Panc1 (cell line): Measurements from ENCODE around the gene CFAP300.

Experiments
- POLR2AphosphoS5 ChIP-seq: IDR thresholded peaks from 2 replicates; pipeline ENCODE4 v1.6.1; 2012; ENCODE audit warnings: mild to moderate bottlenecking, low read depth, low read length, moderate library complexity
- TF ChIP-seq, protein P1 (sequence below): fragments of 450-650 bp; IDR thresholded peaks from 2 replicates; pipeline ENCODE4 v1.5.1; 2017; ENCODE audit warnings: mild to moderate bottlenecking

DNA sequence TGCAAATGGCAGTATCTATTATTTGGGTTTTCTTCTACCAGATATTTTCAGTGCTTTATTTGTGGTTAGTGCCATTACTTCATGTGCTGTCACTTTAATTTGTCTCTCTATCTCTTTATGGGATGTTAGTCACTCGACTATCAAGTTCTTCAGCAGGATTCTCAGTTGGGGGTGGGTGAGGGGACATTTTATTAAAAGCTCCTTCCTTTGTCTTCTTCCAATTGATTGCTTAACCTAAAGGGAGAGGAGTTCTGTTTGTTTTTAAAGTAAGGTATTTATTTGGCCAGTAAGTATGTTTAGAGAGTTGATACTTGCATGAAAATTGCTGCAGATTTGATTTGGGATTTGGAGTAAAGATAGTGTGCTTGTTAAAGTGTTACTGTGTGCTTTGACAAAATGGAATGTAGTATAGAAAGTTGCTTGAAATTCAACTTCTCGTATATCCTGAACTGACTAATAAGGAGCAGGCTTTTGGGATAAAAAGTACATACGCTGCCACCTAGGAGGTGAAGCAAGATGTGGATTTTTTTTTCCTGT, 73.3 kb downstream of the CFAP300 start:
- TF ChIP-seq, protein P1, sequence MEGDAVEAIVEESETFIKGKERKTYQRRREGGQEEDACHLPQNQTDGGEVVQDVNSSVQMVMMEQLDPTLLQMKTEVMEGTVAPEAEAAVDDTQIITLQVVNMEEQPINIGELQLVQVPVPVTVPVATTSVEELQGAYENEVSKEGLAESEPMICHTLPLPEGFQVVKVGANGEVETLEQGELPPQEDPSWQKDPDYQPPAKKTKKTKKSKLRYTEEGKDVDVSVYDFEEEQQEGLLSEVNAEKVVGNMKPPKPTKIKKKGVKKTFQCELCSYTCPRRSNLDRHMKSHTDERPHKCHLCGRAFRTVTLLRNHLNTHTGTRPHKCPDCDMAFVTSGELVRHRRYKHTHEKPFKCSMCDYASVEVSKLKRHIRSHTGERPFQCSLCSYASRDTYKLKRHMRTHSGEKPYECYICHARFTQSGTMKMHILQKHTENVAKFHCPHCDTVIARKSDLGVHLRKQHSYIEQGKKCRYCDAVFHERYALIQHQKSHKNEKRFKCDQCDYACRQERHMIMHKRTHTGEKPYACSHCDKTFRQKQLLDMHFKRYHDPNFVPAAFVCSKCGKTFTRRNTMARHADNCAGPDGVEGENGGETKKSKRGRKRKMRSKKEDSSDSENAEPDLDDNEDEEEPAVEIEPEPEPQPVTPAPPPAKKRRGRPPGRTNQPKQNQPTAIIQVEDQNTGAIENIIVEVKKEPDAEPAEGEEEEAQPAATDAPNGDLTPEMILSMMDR = no peak
- TF ChIP-seq POLR2AphosphoS5 = no peak
